NOMO-1 treated with dmso at 0.1 percent for 144 hours (cell line): Measurements from ENCODE around the gene SRP19.
"Not testable (repeated sequence)": the region's sequence is repeated elsewhere in the genome, so short reads cannot be mapped to it uniquely, and the experiment has no call there.

Experiments
- DNase-seq: peaks from one replicate; lab custom pipeline; 2025; ENCODE audit not compliant: unreplicated experiment; lab: John Stamatoyannopoulos, UW

SRP19 gene

GRCh38 chr5:112869948-112870347 lies 8.9 kb downstream of the SRP19 start:
- DNase-seq, result no peak

- no peak for DNase-seq
Measured at GRCh38 chr5:112870966-112871365, 9.9 kb downstream of the SRP19 start.

- no peak for DNase-seq
Measured at GRCh38 chr5:112876362-112876761, 15.3 kb downstream of the SRP19 start.

GRCh38 chr5:112878101-112878500 lies 17.0 kb downstream of the SRP19 start:
- DNase-seq, result no peak

GRCh38 chr5:112878760-112879159 lies 17.7 kb downstream of the SRP19 start:
- DNase-seq, result no peak

DNA sequence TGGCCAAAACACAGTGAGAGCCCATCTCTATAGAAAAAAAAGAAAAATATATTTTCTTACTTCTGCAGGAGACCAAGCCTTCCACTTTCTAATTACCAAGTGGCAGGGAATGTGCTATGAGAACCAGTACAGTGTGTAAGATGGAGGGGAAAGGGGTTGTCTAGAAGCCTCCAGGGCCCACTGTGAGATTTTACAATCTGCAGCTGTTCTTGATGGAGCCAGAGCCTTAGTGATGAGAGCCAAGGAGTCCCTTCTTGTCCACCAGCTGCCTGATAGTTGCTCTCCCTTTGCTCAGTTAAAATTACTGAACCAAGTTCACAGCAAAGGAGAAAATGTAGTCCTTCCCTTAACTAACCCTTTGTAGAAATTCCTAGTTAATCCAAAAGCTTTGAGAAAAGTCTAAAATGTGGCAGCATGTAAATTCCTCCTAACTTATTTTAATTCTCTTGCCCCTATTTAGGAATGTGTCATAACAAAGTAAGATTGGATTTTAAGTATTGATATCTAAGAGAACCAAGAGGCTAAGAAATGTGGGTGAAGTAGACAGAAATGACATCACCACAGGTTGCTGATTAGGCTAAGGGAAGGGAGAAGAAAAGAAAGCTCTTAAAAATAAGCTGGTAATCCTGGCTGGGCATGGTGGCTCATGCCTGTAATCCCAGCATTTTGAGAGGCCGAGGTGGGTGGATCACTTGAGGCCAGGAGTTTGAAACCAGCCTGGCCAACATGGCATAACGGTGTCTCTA lies 19.3 kb downstream of the SRP19 start:
- DNase-seq, result no peak

DNA sequence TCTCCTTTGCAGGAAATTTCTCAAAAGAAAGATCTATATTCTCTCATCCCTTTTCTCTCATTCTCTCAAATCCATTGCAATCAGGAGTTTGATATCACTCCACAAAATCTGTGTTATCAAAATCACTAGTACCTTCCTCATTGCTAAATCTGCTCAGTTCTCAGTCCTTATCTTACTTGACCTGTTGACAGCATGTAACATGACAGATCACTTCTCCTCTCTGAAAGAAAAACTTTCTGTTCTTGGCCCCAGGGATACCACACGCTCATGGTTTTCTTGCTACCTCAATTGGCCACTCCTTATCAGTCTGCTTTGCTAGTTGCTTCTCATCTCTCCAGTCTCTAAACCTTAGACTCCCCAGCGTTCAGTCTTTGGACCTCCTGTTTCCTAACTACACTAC lies 22.1 kb downstream of the SRP19 start:
- DNase-seq, result no peak

DNA sequence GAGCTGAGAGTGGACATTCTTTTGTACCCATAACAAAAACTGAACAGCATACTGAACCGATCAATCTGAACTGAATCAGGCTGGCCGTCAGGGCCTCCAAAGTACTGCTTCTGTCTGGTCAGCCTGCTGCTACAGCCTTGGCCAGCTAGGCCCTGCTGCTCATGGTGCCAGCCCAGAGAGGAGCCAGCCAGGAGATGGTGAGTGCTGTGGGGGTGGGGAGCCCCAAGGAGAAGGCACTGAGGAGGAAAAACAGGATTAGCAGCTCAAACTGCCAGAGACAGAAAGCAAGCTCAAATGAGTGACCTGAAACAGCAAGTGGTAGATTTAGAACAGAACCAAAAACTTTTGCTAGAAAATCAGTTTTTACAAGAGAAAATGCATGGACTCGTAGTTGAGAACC lies 23.9 kb downstream of the SRP19 start:
- DNase-seq, result no peak

DNA sequence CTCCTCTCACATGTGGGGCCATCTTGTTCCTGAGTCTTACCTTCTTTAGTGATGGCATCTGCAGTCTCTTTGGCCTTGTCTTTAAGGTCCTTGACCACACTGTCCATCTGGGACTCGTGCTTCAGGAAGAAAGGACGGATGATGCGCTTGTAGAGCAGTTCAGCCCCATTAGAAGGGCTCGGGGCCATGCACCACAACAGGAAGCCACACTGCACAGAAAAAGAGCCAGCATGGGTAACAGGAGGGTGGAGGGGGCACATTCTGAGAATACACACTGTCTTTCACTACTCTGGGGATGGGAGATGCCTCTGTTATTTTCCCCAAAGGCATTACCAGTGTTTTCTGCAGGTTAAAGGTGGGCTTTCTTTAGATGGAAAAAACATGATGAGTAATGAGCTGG lies 25.9 kb downstream of the SRP19 start:
- DNase-seq, result no peak

- DNase-seq, result not testable (repeated sequence)
Measured at GRCh38 chr5:112892066-112892465, 31.0 kb downstream of the SRP19 start.

DNA sequence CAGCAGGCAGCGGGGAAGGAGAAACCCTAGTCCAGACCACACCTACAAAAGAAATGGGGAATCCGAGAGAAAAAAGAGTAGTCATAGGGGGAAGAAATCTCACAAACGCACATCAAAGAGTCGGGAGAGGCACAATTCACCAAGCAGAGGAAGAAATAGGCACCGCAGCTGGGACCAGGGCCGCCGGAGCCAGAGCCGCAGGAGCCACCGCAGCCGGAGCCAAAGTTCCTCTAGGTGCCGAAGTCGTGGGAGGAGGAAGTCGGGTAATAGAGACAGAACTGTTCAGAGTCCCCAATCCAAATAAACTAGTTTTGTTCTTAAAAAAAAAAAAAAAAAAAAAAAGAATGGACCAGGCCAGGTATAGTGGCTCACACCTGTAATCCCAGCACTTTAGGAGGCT lies 31.7 kb downstream of the SRP19 start:
- DNase-seq, result no peak

- no peak for DNase-seq
Measured at GRCh38 chr5:112895682-112896081, 34.6 kb downstream of the SRP19 start.

- no peak for DNase-seq
Measured at GRCh38 chr5:112902561-112902960, 41.5 kb downstream of the SRP19 start.

- not testable (repeated sequence) for DNase-seq
Measured at GRCh38 chr5:112904996-112905395, 43.9 kb downstream of the SRP19 start.

DNA sequence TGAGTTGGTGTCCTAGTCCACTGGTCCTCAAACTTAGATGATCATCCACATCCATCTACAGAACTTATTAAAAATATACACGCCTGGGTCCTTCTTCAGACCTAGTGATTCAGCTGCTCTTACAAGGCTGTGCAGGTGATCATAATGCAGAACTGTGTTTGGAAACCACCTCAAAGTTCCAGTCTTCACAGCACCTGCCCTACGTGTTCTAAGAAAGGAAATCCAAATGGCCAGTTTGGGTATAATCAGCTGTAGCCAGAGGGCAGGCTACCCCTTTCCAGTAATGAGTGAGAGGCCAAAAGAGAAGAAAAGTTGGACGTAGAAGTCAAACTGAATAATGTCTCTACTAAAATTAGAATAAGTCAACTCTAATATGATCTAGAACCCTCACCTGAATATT lies 45.5 kb downstream of the SRP19 start:
- no peak for DNase-seq

GRCh38 chr5:112907166-112907631 lies 46.1 kb downstream of the SRP19 start:
- no peak for DNase-seq

DNA sequence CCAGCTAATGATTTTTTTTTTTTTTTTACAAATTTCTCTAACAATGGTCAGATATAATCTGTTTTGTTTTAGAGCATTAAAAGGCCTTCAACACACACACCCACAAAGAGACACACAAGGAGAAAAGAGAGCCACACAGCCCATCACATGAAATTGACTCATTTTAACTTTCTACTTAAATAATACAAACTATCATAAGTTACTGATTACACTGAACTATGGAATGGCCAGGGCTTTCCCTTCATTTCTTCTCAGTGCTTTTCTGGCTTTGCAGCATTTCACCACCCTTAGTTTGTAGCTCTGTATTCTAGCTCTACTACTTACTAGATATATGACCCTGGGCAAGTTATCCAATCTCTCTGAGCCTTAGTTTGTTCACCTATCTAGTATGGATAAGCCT lies 47.8 kb downstream of the SRP19 start:
- DNase-seq, result no peak

DNA sequence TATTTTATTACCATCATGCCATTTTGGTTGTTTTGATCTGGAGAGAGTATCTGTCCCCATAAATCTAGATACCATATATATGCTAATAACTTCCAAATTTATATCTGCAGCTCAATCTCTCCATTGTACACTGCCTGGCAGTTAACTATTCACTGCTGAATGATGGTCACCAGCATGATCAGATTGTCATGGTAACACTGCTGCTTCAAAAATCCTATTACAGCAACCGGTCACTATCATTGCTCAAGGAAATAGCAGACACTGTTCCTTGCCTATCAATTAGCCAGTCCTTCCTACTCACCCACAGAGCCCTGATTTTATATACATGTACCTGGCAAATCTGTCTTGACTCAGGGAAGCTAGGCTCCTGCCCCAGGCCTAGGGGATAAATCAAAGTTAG lies 49.4 kb downstream of the SRP19 start:
- DNase-seq, result no peak

- DNase-seq, result no peak
Measured at GRCh38 chr5:112914584-112914983, 53.5 kb downstream of the SRP19 start.

DNA sequence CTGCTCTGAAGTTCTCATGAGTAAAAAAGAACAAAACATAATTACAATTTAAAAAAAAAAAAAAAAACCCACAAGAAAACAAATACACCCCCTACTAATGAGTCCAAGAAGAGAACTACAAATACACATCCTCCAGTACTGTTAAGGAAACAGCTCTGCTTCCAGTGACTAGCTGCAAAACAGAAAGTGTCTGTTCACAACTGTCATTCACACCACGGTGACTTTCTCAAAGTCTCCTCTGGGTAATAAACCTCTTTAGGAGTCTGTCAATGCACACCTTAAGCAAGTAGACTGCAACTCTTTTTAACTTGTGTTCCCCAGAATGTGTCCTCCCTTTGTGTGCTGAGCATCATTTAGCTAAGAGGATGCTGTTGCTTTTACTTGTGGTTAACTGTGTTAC lies 54.7 kb downstream of the SRP19 start:
- DNase-seq, result no peak

- no peak for DNase-seq
Measured at GRCh38 chr5:112917453-112917995, 56.4 kb downstream of the SRP19 start.

DNA sequence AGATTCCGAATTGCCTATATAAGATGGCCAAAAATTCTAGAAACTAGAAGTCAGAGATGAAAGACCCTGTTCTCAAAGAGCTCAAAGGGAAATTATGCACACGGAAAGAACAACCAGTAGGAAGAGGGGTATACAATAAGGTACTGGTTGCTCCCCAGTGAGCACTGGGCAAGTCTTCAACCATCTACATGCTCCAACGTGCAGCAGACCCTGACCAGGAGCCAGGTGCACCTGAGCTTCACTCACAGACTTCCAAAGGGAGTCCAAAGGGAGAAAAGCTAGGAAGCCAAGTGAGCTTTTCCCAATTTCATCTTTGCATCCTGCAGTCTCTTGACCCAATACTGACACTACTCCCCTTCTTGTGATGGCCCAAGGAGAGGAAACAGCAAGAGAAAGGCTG lies 57.0 kb downstream of the SRP19 start:
- DNase-seq, result no peak

DNA sequence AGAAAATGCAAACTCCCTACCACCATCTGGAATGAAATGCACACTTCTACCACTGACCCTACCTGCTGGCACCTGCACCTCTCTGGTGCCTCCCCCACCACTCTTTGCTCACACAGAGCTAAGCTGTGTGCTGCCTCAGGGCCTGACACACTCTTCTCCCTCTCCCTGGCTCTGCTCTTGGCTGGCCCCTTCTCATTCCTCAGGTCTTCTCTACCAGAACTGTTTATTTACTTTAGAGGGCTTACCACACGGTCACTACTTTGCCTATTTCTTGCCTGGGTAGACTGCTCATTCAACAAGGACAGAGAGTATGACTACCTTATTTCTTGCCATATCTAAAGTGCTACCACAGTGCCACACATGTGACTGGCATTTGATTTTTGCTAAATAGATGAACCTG lies 57.6 kb downstream of the SRP19 start:
- no peak for DNase-seq
